Retina (tissue), 1 donor: Measurements from ENCODE around the gene SEMA3G.

Experiments
- DNase-seq: peaks from one replicate; pipeline ENCODE4 v3.0.0-alpha.2; 2016

SEMA3G gene

GRCh38 chr3:52479037-52479876 is 34.4 kb upstream of the SEMA3G start:
- DNase-seq: no peak

DNA sequence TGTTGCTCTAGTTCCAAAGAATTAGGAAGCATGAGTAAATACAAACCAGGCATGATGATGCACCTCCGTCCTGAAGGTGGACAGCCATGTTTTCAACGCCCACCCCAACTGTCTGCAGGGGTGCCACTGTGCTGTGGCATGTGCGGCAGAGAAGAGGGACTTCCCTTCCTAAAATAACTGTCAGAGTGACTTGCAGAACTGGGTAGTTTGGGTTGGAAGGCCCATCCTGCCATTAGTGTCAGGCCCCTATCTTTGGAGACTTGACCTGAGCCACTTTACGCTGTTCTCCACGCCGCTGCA is 32.8 kb upstream of the SEMA3G start:
- no peak for DNase-seq

- no peak for DNase-seq
These were observed 32.3 kb upstream of the SEMA3G start for GRCh38 chr3:52477076-52477795.

- DNase-seq: no peak
These were observed 28.1 kb upstream of the SEMA3G start for GRCh38 chr3:52473026-52473425.

- DNase-seq: no peak
These were observed 27.5 kb upstream of the SEMA3G start for GRCh38 chr3:52472239-52473000.

DNA sequence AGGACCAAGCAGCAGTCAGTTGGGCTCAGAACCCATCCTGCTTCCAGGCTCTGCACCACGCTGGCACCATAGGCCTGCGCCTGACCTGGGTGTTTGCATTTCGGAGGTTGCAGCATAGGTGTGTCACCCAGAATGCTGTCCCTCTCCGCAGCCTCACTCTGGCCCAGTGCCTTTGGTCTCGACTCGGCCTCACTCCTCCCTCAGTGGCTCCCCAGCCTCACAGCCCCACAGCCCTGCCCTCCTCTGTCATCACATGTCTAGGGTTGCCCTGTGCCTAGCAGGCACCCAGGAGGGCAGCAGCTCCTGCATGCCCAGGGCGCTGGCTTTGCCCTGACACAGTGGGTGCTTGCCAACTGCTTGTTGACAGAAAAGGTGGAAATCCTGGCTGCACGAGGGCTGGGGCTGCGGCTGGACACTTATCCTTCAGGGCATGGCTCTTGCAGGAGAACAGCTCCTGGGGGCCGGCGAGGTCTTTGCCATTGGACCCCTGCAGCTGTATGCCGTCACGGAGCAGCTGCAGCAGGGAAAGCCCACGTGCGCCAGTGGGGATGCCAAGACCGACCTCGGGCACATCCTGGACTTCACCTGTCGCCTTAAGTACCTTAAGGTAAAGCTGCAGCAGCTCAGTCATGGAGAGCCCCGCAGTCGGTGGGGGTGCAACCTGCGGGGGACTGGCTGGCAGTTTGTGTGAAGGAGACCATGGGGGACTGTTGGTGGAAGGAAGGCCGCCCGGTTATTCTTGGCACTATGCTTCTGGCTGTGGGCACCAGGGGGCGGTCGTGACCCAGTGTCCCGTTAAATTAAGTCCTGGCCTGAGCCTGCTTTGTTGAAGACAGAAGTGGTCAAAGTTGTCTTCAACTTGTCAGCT is 26.7 kb upstream of the SEMA3G start:
- DNase-seq: peak; percentile 53

- DNase-seq: no peak
These were observed 26.0 kb upstream of the SEMA3G start for GRCh38 chr3:52470920-52471319.

- no peak for DNase-seq
These were observed 24.1 kb upstream of the SEMA3G start for GRCh38 chr3:52469001-52469400.

DNA sequence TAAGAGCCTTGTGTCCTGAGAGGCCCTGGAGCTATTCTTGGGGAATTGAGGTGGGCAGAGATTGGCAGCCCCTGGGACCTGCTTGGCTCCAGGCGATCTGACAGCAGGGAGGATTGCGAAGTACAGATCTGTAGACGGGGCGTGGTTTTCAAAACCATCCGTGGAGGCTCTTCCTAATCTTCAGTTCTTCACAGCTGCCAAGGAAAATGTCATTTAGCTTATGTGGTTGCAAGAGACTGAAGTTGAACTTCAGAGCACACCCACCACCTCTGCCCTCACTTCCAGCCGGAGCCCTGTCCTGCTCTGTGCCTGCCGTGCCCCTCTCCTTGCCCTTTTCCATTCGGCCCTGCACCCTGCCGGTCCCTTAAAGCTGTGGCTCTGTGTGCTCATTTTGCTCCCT is 23.4 kb upstream of the SEMA3G start:
- DNase-seq: no peak

- no peak for DNase-seq
These were observed 18.5 kb upstream of the SEMA3G start for GRCh38 chr3:52463416-52463815.

DNA sequence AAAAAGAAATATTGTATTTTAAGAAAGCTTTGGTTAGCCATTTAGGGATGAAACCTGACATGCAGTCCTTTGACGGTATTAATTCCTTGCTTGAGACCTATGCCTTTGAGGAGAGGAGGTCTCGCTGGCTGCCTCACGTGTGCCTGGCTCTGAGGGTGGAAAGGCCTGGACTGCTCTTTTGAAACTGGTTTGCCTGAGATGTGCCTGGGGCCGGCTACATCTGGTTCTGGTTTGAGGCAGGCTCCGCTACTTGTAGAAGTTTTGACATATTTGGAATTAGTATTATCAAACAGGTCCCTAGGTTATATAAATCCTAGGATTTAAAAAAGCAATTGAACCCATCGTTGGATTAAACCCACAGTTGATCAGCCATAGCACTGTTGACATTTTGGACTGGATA is 17.0 kb upstream of the SEMA3G start:
- DNase-seq: no peak

DNA sequence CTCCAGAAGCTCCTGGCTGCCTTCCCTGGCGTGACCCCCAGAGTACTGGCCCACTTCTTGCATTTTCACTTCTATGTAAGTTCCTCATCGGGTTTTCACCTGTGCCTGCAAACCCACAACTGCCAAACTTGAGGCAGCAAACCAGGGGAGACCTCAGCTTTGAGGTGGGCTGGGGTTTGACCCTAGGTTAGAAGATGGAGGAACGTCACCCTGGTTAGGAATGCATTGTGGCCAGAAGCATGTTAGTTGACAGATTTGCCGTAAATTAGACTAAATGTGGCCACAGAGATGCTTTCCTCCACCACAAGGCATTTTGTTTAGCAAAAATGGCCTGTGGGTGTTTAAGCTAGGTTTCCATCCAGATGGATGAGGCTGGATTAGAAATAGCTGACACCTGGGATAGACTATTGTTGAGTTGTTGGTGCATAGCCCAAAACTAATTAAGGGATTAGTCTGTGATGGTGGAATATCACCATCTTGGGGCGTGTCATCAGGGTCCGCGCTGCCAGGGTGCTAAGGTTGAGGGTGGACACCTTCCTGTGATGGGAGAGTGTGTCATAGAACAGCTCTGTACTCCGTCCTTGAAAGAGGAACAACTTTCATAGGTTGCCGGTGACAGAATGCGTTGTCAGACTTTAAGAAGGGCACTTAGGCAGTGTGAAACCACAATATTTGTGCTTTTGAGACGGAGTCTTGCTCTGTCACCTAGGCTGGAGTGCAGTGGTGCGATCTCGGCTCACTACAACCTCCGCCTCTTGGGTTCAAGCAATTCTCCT is 14.1 kb upstream of the SEMA3G start:
- DNase-seq: no peak

DNA sequence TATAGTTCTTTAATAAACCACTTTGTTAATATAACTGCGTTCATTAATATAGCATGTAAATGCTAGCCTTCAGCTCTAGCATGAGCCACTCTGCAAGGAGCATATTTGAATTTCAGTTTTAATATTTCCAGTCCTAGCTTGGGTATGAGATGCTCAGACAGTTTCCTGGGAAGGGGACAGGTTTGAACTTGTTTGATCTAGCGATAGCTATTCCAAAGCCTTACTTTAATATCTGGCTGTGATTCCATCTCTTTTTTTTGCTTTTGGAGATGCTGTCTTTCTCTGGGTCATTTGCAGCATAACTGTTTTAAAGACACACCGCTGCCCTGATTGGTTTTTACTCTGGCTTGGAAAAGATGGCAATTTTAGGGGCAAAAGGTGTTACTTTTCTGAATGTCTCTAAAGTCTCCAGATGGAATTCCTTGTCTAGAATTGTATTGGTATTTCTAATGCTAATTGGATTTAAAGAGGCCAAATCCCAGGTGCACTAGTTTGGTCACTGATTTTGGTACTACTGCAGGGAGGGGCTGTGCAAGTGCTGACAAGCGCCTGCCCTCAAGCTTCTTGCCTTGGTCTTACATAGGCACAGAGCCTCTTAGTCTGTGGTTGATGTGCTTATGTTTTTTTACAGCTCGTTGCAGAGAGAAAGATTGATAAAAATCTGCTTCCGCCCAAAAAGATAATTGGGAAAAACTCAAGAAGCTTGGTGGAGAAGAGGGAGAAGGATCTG is 13.3 kb upstream of the SEMA3G start:
- DNase-seq: no peak

DNA sequence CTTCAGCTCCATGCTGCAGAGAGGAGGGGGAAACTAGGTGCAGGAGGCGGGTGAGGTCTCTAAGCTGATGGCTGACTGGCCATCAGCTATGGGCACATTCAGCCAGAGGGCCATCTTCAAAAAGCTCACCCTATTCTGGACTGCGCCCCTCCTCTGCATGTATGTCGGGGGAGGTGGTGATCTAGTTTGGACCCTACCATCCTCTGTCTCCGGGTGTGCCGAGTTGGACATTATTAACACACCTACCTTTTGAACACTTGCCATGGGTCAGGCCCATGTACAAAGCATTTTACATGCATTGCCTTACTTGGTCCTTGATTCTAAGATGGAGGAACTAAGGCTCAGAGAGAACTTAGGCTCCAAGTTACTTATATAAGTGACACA is 11.9 kb upstream of the SEMA3G start:
- DNase-seq: no peak

GRCh38 chr3:52456169-52456799 is 11.4 kb upstream of the SEMA3G start:
- DNase-seq: peak; percentile 63

GRCh38 chr3:52455283-52456168 is 10.6 kb upstream of the SEMA3G start, which contains the start of gene NISCH:
Gene NISCH, plus strand, starts transcription at chr3:52455604. Its CDS starts 38 bp downstream, at chr3:52455642.
- peak; percentile 78 for DNase-seq

GRCh38 chr3:52454938-52455282 is 10.0 kb upstream of the SEMA3G start:
- no peak for DNase-seq

- DNase-seq: no peak
These were observed 9.5 kb upstream of the SEMA3G start for GRCh38 chr3:52454250-52454937.
